ENCODE results near the gene TRIM44. TPM values are rescaled to one million over a fixed set of nuclear protein-coding genes. Genes with fewer than 3 reads are reported as not detected.
"Not testable (repeated sequence)": the region's sequence is repeated elsewhere in the genome, so short reads cannot be mapped to it uniquely, and the experiment has no call there.

The TRIM44 gene
- total RNA-seq, 3 donors from 2014 or later: 31.2 to 47.0 (median 33.1) TPM

DNA sequence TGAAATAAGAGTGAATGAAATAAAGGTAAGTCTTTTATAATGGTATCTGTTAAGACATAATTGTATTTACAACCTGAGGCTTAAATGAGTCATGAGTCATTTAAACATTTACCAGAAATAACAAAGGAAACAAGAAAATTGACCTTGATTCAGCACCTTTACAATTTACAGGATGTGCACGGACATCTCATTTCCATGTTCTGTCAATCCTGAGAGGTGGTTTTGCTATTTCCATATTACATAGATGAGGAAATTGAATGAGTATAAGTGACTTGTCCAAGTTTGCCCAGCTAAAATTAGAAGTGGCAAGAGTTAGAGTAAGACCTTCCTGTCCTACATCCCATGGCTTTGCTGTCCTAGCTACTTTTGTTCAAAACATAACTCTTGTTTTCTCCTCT is 89.1 kb downstream of the TRIM44 start:
- Histone ChIP-seq H3K27ac (no peak overlapping the region), H3K27me3 (no peaks in the 10 kb centered on the region), H3K36me3 (no peaks in the 10 kb centered on the region), H3K9me3 (no peaks in the 10 kb centered on the region), H3K4me3 (no peak overlapping the region), H3K4me1 (no peaks in the 10 kb centered on the region)
- intact Hi-C loops (cut with DNase I; ENCODE audit: low total_unique reads): no loop called here
- no peak for DNase-seq (ENCODE audit: low spot score in 2 of 2)
- TF ChIP-seq POLR2A (IDR thresholded peaks at IDR 0.05) (no peak), POLR2AphosphoS5 (IDR thresholded peaks at IDR 0.05) (no peak)
- TF ChIP-seq, protein P1, sequence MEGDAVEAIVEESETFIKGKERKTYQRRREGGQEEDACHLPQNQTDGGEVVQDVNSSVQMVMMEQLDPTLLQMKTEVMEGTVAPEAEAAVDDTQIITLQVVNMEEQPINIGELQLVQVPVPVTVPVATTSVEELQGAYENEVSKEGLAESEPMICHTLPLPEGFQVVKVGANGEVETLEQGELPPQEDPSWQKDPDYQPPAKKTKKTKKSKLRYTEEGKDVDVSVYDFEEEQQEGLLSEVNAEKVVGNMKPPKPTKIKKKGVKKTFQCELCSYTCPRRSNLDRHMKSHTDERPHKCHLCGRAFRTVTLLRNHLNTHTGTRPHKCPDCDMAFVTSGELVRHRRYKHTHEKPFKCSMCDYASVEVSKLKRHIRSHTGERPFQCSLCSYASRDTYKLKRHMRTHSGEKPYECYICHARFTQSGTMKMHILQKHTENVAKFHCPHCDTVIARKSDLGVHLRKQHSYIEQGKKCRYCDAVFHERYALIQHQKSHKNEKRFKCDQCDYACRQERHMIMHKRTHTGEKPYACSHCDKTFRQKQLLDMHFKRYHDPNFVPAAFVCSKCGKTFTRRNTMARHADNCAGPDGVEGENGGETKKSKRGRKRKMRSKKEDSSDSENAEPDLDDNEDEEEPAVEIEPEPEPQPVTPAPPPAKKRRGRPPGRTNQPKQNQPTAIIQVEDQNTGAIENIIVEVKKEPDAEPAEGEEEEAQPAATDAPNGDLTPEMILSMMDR (IDR thresholded peaks at IDR 0.05): no peak

DNA sequence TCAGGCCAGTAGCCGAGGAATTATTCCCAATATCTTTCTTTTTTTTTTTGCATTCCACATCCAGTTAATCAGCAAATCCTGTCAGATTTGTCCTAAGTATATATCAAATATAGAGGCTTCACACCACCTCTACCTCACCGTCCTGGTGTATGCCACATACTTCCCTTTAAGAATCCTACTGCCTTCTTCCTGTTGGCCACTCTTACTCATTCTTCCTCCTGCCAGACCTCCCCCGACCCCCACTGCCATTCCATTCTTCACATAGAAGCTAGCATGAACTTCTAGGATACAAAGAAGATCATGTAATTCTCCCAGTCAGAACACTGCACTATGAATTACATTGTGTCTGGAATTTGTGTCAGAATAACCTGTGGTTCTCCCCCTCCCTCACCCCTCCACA is 89.5 kb downstream of the TRIM44 start:
- Histone ChIP-seq H3K9me3 (no peaks in the 10 kb centered on the region), H3K36me3 (no peaks in the 10 kb centered on the region), H3K4me3 (no peak overlapping the region), H3K4me1 (no peaks in the 10 kb centered on the region), H3K27ac (no peak overlapping the region), H3K27me3 (no peaks in the 10 kb centered on the region)
- intact Hi-C loops (cut with DNase I; ENCODE audit: low total_unique reads): no loop called here
- no peak for TF ChIP-seq POLR2A (IDR thresholded peaks at IDR 0.05)
- TF ChIP-seq POLR2AphosphoS5 (IDR thresholded peaks at IDR 0.05): no peak
- TF ChIP-seq, protein P1 (IDR thresholded peaks at IDR 0.05): no peak
- no peak for DNase-seq (ENCODE audit: low spot score in 2 of 2)

DNA sequence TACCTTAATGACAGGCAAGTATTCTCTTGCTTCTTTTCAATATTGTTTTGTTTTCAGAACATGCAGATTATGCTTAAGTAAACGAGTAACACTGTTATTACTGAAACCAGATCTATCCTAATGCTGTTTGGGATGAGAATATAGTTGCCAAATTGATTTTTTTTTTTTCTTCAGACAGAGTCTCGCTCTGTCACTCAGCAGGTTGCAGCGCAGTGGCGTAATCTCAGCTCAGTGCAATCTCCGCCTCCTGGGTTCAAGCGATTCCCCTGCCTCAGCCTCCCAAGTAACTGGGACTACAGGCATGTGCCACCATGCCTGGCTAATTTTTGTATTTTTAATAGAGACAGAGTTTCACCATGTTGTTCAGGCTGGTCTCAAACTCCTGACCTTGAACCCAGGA is 91.0 kb downstream of the TRIM44 start:
- H3K36me3 ChIP-seq; H3K9me3 ChIP-seq; intact Hi-C loops (cut with DNase I; ENCODE audit: low total_unique reads): not testable (repeated sequence)

DNA sequence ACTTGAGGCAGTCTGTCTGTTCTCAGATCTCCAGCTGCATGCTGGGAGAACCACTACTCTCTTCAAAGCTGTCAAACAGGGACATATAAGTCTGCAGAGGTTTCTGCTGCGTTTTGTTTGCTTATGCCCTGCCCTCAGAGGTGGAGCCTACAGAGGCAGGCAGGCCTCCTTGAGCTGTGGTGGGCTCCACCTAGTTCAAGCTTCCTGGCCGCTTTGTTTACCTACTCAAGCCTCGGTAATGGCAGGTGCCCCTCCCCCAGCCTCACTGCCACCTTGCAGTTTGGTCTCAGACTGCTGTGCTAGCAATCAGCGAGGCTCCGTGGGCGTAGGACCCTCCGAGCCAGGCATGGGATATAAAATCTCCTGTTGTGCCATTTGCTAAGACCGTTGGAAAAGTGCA is 97.4 kb downstream of the TRIM44 start:
- H3K4me1 ChIP-seq; H3K9me3 ChIP-seq; intact Hi-C loops (cut with DNase I; ENCODE audit: low total_unique reads); H3K27ac ChIP-seq; DNase-seq (ENCODE audit: low spot score in 2 of 2); H3K4me3 ChIP-seq; H3K36me3 ChIP-seq; H3K27me3 ChIP-seq: not testable (repeated sequence)

More for the DNA sequence above, 91.0 kb downstream of the TRIM44 start:
- H3K4me3 ChIP-seq; H3K27me3 ChIP-seq; DNase-seq (ENCODE audit: low spot score in 2 of 2); H3K27ac ChIP-seq; H3K4me1 ChIP-seq: not testable (repeated sequence)

DNA sequence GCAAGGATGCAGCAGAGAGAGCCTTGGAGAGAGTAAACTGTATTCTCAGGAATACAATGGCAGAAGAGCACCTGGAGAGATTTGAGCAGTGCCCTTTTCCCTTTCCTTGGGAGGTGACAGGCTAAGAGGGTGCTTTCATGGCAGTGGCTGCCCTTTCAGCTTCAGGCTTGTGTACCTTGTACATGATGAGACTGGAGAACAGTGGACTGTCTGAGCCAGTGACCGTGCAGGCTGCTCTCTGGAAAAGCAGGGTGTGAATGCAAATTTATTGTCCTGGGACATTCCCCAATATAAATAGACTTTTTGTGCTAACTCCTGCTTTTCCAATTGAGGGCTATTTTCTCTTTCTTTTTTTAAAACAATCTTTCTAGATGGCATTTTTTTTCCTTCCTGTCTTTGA is 99.3 kb downstream of the TRIM44 start:
- Histone ChIP-seq H3K4me1 (no peaks in the 10 kb centered on the region), H3K27me3 (no peaks in the 10 kb centered on the region), H3K9me3 (no peaks in the 10 kb centered on the region), H3K4me3 (no peak overlapping the region), H3K36me3 (no peaks in the 10 kb centered on the region), H3K27ac (no peak overlapping the region)
- intact Hi-C loops (cut with DNase I; ENCODE audit: low total_unique reads): no loop called here
- no peak for DNase-seq (ENCODE audit: low spot score in 2 of 2)
- TF ChIP-seq, protein P1 (IDR thresholded peaks at IDR 0.05): no peak
- TF ChIP-seq POLR2A (IDR thresholded peaks at IDR 0.05) (no peak), POLR2AphosphoS5 (IDR thresholded peaks at IDR 0.05) (no peak)

DNA sequence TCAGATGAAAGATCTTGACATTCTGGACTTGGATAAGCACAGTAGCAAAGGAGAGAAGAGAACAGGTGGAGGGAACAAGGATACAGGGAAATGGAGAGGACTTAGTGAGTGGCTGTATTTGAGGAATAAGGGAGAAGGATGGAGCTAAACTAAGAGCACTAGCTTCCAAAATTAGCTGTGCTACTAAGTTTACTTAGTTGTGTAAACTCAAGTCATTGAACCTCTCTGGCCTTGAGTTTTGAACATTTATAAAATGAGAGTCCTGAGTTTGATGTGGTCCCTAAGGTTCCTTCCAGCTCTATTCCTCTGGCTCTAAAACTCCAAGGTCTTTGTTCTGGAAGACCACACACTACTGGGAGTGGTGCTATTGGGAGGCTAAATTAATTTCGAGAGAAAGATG is 100.7 kb downstream of the TRIM44 start:
- H3K27ac ChIP-seq: no peak overlapping the region
- no peaks in the 10 kb centered on the region for H3K4me1 ChIP-seq
- no peaks in the 10 kb centered on the region for H3K9me3 ChIP-seq
- intact Hi-C loops (cut with DNase I; ENCODE audit: low total_unique reads): no loop called here
- H3K27me3 ChIP-seq: no peaks in the 10 kb centered on the region
- no peaks in the 10 kb centered on the region for H3K36me3 ChIP-seq
- no peak for DNase-seq (ENCODE audit: low spot score in 2 of 2)
- TF ChIP-seq POLR2A (IDR thresholded peaks at IDR 0.05) (no peak), POLR2AphosphoS5 (IDR thresholded peaks at IDR 0.05) (no peak)
- TF ChIP-seq, protein P1 (IDR thresholded peaks at IDR 0.05): no peak
- H3K4me3 ChIP-seq: no peak overlapping the region

All from breast epithelium (tissue), 4 donors.